H1 (cell line): ENCODE data around the gene PELI2. TPM values are rescaled to one million over a fixed set of nuclear protein-coding genes. Genes with fewer than 3 reads are reported as not detected.

Experiments
- ASH2L ChIP-seq: fragments of 200-600, 300-600 bp; sonication (generic); IDR thresholded peaks from one replicate; pipeline ENCODE4 v1.7.1; 2017; ENCODE audit warnings: low read length
- CBX8 ChIP-seq: fragments of 300-800, 300-1000 bp; sonication (generic); IDR thresholded peaks from 2 replicates; pipeline ENCODE4 v1.7.1; 2016; ENCODE audit warnings: low read depth, low read length, borderline replicate concordance
- CHD1 ChIP-seq: IDR thresholded peaks from 2 replicates; pipeline ENCODE4 v1.6.1; 2012; ENCODE audit warnings: low read depth, low read length, improper control_type of control experiment
- RFX5 ChIP-seq: IDR thresholded peaks from 2 replicates; pipeline ENCODE4 v1.6.1; 2011; ENCODE audit warnings: low read depth, low read length, improper control_type of control experiment, borderline replicate concordance
- polyA plus RNA-seq, 7 experiments: library from polyadenylated mRNA; depleted of rRNA in 3 of 7; stranded (reverse) in 5 of 7; unstranded in 2 of 7; fragments of >200 nt in 5 of 7; fragments of 200-250 nt in 2 of 7; gene quantifications; 1 replicate in 5 of 7; 2 replicates in 1 of 7; 4 replicates in 1 of 7; pipeline versions ENCODE4 v1.2.1 to v1.2.3, GENCODE V29; 2011 to 2013; ENCODE audit warnings: missing spikeins in 2 of 7, mixed read lengths in 2 of 7
- total RNA-seq: library from RNA; stranded (reverse); fragmentation: NEBNext Ultra II Directional; extraction: Animal tissue kit (Norgen Biotek cat#: 25700); gene quantifications from 2 replicates; pipeline ENCODE4 v1.2.1, GENCODE V29; 2021
- TF ChIP-seq, protein P1 (sequence below): IDR thresholded peaks from 2 replicates; pipeline ENCODE4 v1.6.1; 2012; ENCODE audit warnings: low read length, inconsistent platforms

Gene PELI2
- total and polyA plus RNA-seq, 2 of the 8 experiments (the other 6 are each of a cell fraction or from before 2014, with no cell fraction given) = 14.6 to 25.7 TPM

DNA sequence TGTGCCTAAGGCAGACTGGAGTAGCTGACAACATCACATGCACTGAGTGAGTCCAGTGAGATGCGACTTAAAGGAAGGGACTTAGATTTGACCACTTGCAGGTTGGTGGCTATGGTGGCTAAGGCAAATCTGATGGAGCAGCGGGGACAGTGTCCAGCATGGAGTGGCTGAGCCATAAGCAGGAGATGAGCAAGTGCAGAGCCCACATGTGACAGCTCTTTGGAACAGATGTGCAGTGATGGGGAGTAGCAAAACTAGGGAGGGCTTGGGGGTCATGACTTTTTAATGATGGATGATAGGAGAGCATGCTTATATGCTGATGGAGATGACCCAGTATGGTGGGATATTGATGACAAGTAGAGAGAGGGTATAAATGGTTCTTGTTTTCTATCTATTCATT is 80.2 kb downstream of the PELI2 start (continued):
- TF ChIP-seq RFX5 (no peak), ASH2L (no peak), CBX8 (no peak), CHD1 (no peak)
- TF ChIP-seq, protein P1, sequence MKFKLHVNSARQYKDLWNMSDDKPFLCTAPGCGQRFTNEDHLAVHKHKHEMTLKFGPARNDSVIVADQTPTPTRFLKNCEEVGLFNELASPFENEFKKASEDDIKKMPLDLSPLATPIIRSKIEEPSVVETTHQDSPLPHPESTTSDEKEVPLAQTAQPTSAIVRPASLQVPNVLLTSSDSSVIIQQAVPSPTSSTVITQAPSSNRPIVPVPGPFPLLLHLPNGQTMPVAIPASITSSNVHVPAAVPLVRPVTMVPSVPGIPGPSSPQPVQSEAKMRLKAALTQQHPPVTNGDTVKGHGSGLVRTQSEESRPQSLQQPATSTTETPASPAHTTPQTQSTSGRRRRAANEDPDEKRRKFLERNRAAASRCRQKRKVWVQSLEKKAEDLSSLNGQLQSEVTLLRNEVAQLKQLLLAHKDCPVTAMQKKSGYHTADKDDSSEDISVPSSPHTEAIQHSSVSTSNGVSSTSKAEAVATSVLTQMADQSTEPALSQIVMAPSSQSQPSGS = no peak
